Endothelial cell of umbilical vein (primary cell): Measurements from ENCODE around the gene IP6K1.

Experiments used
- CTCF ChIP-seq, 2 donors: IDR thresholded peaks; 1 replicate in 1 of 2; 2 replicates in 1 of 2; pipeline ENCODE4 v1.5.1; 2011; ENCODE audit warnings: low read length in 2 of 2, mild to moderate bottlenecking in 2 of 2, moderate library complexity in 2 of 2, control low read depth in 1 of 2, inconsistent platforms in 1 of 2, low read depth in 1 of 2; ENCODE audit not compliant: insufficient read depth in 1 of 2; ENCODE audit errors: extremely low read depth in 1 of 2
- EZH2 ChIP-seq: IDR thresholded peaks from 2 replicates; pipeline ENCODE4 v1.6.1; 2012; ENCODE audit warnings: borderline replicate concordance, low read depth, mild to moderate bottlenecking, moderate library complexity, low read length, inconsistent platforms; ENCODE audit not compliant: severe bottlenecking
- JUN ChIP-seq: IDR thresholded peaks from 2 replicates; pipeline ENCODE4 v1.6.1; 2011; ENCODE audit warnings: borderline replicate concordance, low read depth; ENCODE audit not compliant: insufficient read length, insufficient read depth
- POLR2A ChIP-seq: IDR thresholded peaks from 2 replicates; pipeline ENCODE4 v1.6.1; 2012; ENCODE audit warnings: low read depth, mild to moderate bottlenecking, control low read depth, low read length
- POLR2AphosphoS5 ChIP-seq: IDR thresholded peaks from 2 replicates; pipeline ENCODE4 v1.6.1; 2012; ENCODE audit warnings: low read depth, mild to moderate bottlenecking, control low read depth, low read length, moderate library complexity; ENCODE audit not compliant: insufficient read depth

GRCh38 chr3:49720855-49721595 lies 65.3 kb downstream of the IP6K1 start:
- TF ChIP-seq CTCF (IDR thresholded peaks at IDR 0.05; ENCODE audit: extremely low read depth in 1 of 2, insufficient read depth in 1 of 2, low read depth in 1 of 2, low read length in 2 of 2) (no peak), POLR2A (no peak), EZH2 (no peak), POLR2AphosphoS5 (no peak), JUN (no peak)
